Activated CD4-positive, alpha-beta T cell treated with anti-CD3 and anti-CD28 coated beads, Interleukin-10, Interleukin-2, amounts not matched to agents 100 ng/mL and 50 ng/mL, durations not matched to agents 16 hours and 8 hours (primary cell): ENCODE results near the gene RPL19.
A peak's percentile ranks its signal among the peaks of the same experiment; 100 is the strongest.

ENCODE experiments used
- DNase-seq: peaks from one replicate; pipeline ENCODE4 v3.0.0-alpha.2; 2020

RPL19 gene

GRCh38 chr17:39173526-39174274 is 26.4 kb upstream of the RPL19 start:
- no peak for DNase-seq

GRCh38 chr17:39174920-39175694 is 25.0 kb upstream of the RPL19 start:
- DNase-seq, result peak; percentile 71

DNA sequence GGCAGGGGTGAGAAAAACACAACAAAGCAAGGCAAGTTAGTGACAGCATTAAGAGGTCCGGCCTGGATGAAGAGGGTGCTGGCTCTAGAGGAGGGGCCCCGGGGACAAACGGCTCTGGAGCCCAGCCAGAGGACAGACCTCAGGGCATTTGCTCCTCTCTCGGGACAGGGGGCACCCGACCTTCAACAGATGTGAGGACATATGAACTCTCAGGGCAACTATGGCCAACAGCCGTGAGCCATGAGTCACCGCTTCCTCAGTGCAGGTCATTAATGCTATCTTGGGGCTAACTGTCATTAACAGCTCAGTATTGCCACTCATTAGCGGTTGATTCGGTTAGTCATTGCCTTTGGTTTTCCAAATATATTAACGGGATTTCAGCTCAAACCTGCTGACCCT is 24.4 kb upstream of the RPL19 start:
- no peak for DNase-seq

GRCh38 chr17:39177256-39177655 is 22.8 kb upstream of the RPL19 start:
- no peak for DNase-seq

GRCh38 chr17:39178536-39178935 is 21.5 kb upstream of the RPL19 start:
- DNase-seq, result no peak

DNA sequence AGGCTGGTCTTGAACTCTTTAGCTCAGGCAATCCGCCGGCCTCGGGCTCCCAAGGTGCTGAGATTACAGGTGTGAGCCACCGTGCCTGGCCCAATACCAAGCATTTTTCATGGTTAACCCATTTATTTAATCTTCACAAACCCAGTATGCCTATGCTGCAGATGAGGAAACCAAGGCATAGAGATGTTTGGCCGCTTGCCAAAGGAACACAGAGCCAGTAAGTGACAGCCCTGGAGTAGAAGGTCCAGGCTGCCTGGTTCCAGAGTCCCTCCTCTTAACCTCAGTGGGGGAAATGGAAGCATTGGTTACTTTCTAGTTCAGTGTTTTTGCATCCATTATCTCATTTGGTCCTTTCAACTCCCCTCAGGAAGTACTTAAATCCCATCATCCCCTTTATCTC is 18.8 kb upstream of the RPL19 start:
- DNase-seq, result no peak

- no peak for DNase-seq
These were observed 17.0 kb upstream of the RPL19 start for GRCh38 chr17:39183045-39183444.

DNA sequence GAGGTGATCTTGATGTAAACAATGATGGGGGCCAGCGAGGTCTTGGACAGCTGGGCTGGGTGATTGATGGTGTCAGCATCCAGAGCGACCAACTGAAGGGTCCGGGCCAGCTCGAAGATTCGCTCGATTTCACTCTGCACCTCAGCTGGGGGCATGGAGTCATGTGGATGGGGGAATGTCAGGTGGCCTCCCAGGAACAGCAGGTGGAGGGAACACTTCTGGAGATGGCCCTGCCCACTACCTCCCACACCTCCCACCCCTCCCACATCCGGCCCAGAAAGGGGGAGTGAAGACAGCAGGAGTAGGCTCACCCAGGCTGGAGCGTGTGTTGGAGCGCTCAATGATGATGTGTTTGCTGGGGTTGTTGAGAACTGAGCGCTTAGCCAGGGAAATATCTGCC is 16.4 kb upstream of the RPL19 start:
- no peak for DNase-seq

DNA sequence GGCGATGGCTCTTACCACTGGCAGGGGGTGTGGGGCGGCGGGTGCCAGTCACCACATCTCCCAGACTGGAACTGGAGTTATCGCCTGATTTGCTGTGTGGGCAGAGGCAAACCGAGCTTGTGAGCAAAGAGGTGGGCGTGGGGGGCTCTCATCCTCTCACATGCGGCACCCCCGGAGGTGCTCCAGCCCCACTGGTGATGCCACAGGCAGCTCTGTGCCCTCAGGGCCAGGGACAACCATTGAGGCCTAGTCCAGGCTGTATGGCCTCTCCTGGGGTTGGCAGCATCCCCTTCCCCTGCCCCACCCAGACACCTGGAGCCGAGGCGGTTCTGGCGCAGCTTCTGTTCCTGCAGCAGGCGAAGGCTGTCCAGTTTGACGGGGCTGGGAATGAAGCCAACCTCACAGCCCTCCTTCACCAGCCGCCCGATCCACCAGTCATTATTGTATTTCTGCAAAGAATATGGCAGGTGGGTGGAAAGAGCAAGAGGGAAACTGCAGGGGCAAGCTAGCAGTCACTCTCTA is 13.5 kb upstream of the RPL19 start:
- no peak for DNase-seq

GRCh38 chr17:39187152-39187830 is 12.8 kb upstream of the RPL19 start:
- DNase-seq, result no peak

- DNase-seq, result no peak
These were observed 8.2 kb upstream of the RPL19 start for GRCh38 chr17:39191750-39192510.

DNA sequence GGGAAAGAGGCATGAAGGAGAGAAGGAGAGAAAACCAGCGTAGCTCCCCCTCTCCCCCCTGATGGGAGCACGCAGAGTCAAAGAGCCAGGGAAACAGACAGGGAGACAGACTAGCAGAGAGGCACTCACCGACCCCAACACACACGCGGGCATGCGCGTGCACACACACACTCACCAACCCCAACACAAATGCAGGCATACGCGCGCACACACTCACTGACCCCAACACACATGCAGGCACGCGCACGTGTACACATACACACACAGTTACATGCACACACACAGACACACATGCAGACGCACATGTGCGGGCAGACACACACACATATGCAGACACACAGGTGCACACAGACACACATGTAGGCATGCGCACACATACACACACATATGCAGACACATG is 7.2 kb upstream of the RPL19 start:
- no peak for DNase-seq

DNA sequence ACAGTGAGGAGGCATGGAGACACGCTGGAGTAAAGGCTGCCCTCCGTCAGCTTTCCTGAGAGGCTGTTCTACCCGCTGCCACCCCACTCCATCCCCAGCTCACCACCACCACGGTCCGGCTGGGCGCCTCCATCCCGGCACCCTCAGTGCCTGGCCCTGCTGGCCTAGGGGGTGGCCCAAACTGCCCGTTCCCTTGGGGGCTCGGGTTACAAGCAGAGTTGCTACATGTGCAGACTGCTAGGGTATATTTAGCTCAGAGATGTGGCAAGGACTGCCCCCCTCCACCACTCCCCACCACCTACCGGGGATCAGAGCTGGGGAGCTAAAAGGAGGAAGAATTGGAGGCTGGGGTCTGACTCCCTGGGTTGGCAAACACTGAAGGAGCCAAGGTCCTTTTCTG is 6.7 kb upstream of the RPL19 start:
- DNase-seq, result no peak

DNA sequence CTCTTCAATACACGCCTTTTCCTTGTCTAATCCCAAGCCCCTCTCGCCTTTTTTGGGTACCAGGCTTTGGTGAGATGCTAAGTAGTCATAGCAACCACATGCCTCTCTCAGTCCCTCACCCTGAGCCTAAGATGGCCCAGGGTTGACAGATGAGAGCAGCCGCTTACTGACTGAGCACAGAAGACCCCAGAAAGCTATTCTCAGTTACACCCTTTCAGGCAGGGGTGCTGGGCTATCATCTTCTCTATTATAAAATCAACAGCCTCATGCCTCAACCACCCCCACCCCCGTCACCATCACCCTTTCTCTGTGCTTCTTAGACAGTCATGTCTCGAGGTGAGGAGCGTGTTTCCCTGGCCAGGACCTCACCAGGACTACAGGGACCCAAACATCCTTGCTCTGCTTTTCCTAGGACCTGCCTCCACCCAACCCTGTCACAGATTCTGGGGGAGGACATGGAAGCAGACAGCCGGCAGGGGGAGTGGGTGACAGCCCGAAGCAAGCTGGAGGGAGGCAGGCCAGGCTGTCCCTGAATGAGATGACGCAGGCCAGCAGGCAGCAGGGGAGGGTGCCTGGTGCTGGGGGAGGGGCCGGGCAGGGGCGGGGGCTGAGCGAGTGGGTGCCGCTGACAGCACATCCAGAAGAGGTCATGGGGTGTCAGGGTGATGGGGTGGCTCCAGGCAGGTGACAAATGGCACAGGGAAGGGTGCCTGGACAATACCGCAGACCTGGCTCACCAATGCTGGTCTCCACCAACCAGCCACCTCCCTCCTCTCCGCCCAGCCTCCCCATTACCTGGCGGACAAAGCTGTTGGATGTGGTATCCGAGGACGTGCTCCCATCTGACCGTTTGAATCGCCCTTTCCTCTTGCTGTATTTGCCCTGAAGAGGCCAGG is 5.7 kb upstream of the RPL19 start:
- DNase-seq, result no peak

GRCh38 chr17:39194985-39195524 is 5.0 kb upstream of the RPL19 start:
- no peak for DNase-seq

- DNase-seq, result no peak
These were observed 4.4 kb upstream of the RPL19 start for GRCh38 chr17:39195568-39196160.

GRCh38 chr17:39196241-39196807 is 3.8 kb upstream of the RPL19 start:
- no peak for DNase-seq

DNA sequence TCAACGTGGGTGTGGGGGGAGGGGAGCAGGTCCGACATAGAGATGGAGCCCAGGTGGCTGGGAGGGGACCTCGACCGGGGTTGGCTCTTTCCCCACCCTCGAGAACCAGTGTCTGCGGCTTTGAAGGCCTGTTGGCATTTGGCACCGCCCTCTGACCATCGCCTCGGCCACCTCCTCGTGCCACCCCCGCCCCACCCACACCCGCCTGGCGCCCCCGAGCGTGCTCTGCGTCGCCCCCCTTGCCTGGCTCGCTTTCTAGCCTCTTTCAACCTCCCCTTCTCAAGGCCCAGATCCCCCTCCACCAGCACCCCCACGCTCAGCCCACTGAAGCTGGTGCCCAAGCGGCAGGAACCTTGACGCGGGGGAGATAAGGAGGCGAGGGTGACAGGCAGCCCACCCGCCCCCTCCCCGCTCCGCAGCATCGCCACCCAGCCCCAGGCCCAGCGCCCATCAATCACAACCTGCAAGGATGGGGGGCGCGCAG is 3.2 kb upstream of the RPL19 start:
- DNase-seq, result peak; percentile 61

GRCh38 chr17:39197380-39198185 is 2.5 kb upstream of the RPL19 start, which contains the start of gene CACNB1:
Gene CACNB1, minus strand, starts transcription at chr17:39197669. Its CDS starts 174 bp downstream, at chr17:39197495.
- peak; percentile 85 for DNase-seq

DNA sequence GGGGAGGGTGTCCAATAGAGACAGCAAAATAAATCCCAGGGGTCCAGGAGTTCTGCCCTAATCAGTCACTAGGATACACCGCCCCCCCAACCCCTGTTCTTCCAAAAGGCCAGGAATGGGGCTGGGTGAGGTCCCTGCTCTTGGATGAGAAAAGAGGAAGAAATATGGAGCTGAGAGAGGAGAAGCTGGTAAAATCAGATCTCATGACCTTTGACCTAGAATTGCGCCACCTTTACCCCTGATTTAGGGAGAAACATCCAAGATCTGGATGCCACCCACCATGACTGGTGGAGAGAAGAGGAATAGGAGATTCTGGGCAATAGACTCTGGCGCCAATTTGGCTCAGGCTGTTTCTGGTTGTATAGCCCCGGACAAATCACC is 1.9 kb upstream of the RPL19 start:
- no peak for DNase-seq
